ENCODE data around the gene UBR3.

Gene UBR3

GRCh38 chr2:169961911-169962310 lies 134.7 kb downstream of the UBR3 start:
- no peak for DNase-seq

DNA sequence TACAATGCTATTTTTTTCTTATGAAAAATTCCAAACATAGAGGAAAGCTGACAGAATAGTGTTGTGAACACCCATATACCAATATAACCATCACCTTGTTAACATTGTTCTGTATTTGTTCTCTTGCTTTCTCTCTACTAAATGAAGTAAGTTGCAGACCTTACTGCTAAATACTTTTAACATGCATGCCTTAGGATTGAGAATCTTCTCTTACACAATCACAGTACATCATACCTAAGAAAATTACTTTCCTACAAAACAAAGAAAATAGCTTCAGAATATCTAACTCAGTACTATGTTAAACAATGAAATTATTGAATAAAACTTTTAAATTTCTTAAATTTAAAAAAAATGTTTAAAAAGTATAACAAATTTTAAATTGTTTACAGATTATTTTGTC lies 136.5 kb downstream of the UBR3 start:
- DNase-seq, result no peak

DNA sequence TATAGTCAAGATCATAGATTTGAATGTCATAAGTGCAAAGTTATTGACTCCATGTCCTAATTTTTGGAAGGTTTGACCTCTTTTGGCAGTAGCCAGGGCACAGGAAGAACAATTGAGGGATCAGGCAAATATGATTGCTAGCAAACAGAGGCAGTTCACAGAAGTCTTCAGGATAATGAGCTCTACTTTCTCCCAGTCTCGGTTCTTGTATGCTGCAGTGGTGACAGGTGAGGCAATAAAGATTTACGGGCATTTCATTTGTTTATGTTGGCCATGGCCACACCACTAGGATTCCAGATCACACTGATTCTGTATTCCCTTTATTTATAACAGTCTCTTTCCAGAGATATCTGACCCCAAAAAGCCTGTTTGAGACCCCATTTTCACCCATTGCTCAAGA lies 137.5 kb downstream of the UBR3 start:
- no peak for DNase-seq

DNA sequence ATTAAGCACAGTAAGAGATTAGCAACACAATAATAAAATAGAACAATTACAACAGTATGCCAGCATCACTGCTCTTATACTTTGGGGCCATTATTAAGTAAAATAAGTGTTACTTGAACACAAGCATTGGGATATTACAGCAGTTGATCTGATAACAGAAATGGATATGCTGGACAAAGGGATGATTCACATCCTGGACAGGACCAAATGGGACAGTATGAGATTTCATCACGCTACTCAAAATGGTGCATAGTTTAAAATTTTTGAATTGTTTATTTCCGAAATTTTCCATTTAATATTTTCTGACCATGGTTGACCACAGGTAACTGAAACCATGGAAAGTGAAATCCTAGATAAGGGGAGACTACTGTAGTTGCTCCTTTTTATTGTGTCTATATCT lies 138.2 kb downstream of the UBR3 start:
- DNase-seq, result no peak

GRCh38 chr2:169966454-169966853 lies 139.2 kb downstream of the UBR3 start:
- DNase-seq, result no peak

DNA sequence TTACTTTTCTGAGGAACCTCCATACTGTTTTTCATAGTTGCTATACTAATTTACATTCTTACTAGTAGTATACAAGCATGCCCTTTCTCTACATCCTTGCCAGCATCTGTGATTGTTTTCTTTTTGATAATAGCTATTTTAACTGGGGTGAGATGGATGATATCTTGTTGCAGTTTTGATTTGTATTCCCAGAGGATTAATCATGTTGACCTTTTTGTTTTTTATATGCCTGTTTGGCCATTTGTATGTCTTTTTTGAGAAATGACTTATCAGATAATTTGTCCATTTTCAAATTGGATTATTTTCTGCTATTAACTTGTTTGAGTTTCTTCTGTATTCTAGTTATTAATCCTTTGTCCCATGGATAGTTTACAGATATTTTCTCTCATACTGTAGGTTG lies 141.5 kb downstream of the UBR3 start:
- DNase-seq, result no peak

- DNase-seq, result no peak
Measured at GRCh38 chr2:169975221-169975620, 148.0 kb downstream of the UBR3 start.

- DNase-seq, result no peak
Measured at GRCh38 chr2:169976335-169976851, 149.1 kb downstream of the UBR3 start.

GRCh38 chr2:169977530-169977929 lies 150.3 kb downstream of the UBR3 start:
- no peak for DNase-seq

DNA sequence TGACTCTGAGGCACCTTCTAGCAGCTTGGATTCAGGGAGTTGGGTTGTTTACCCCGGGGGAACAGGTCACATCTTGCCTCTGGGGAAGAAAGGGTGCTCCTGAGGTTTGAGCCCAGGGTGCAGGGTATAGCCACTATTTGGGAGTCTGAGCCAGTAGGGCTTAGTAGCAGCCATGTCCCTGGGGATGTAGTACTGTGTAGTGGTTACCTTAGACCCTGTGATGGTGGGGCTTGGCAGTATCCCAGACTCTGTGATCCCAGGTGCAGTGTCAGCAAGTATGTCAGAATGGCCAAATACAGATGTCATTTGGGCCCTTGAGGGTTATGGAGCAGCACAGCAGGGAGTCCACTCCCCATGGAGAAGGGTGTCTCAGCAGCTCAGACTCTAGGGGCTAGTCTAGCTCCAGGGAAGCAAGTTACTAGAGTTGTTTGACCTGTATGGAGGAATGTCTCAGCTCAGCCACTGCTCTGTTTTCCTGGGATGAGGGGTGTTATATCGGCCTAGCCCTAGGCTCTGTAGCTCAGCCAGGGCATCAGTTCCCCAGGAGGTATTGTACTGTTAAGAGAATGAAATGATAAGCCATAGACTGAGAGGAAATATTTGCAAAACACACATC lies 151.3 kb downstream of the UBR3 start:
- no peak for DNase-seq

DNA sequence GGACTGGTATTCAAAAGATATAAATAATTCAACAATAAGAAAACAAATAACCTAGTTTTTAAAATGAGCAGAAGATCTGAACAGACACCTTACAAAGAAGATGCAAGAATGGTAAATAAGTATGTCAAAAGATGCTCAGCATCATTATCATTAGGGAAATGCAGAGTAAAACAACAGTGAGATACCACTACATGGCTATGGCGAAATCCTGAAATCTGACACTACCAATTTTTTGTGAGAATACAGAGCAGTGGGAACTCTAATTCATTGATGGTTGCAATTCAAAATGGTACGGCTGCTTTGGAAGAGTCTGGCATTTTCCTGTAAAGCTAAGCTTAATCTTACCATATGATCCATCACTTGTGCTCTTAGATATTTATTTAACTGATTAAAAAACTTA lies 151.8 kb downstream of the UBR3 start:
- no peak for DNase-seq

GRCh38 chr2:169980001-169980400 lies 152.7 kb downstream of the UBR3 start:
- no peak for DNase-seq

- DNase-seq, result no peak
Measured at GRCh38 chr2:169980643-169981042, 153.4 kb downstream of the UBR3 start.

GRCh38 chr2:169982929-169983328 lies 155.7 kb downstream of the UBR3 start:
- DNase-seq, result no peak

DNA sequence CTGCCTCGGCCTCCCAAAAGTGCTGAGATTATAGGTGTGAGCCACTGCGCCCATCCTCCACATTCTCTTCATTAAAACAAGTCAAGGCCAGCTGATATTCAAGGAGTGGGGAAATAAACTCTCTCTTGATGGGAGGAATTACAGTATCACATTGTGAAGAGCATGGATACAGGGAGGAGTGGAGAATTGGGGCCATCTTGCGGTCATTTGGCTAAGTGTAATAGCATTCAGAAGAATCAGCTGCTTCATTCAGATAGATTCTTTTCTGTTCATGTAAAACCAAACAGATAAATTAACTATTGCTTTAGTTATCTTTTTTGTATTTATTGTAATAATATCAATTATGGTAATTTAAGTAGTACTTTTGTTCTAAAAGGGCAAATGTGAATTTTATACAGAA lies 156.3 kb downstream of the UBR3 start:
- no peak for DNase-seq

DNA sequence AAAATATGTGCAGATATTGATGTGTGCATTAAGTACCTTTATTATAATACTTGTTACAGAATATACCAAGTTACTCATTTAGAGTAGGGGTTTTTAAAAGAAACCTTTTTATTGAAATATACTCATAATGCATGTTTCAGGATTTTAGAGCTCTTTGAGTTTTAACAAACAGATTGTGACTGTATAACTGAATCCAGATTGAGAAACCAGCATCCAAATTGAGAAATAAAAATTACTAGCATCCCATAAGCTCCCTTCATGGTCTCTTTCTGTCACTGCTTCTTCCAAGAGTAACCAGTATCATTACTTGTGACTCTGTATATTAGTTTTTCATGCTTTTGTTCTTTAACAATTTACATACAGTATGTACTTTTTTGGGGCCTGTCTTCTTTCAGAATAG lies 156.9 kb downstream of the UBR3 start:
- no peak for DNase-seq

GRCh38 chr2:169994752-169995151 lies 167.5 kb downstream of the UBR3 start:
- no peak for DNase-seq

DNA sequence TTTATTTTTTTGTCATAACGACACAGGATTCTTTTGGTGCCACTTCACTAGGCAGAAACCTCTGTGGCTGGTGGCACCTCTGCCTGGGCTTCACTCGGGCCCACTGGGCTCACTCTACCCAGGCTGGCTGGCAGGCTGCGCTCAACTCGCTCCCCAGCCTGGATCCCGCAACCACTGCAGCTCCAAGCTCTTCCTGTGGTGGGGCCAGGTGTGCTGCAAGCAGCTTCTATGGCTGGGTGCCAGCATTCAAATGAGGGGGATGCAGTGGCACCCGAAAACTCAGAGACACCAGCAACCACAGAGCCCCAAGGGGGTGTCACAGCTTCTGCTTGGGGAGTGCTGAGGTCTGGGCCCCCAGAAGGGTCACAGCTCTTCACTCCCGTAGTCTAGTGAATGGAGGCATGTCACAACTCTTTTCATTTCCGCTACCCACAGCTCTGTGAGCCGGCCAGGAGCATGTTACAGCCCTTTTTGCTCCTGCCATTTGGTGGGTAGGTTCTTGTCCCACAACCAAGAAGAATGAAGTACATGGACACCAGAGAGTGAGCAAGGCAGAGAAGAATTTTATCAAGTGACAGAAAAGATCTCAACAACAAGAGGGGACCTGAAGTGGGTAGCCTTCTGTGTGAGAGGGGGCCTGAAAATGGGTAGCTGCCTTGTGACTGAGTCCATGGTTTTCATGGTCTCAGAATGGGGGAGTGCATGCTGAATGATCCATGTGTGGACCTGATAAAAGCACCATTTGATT lies 170.1 kb downstream of the UBR3 start:
- DNase-seq, result no peak

GRCh38 chr2:169999054-169999453 lies 171.8 kb downstream of the UBR3 start:
- no peak for DNase-seq

DNA sequence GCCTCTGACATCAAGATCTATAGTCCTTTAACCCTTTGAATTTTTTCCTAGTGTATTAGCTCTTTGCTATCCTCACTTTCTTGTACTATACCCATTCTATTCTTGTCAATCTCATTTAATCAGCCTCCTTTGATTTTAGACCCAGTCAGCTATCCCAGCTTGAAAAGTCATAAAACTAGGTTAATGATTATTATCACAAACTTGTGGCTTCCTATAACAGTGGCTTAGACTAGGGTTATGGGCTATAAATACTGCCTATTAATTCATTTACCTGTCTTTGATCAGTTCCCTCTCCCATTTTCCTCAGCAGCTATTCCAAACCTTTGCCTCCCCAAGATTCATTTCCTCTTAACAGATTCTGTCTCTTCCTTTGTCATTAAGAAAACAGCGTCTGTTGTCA lies 174.8 kb downstream of the UBR3 start:
- no peak for DNase-seq

GRCh38 chr2:170005702-170006101 lies 178.4 kb downstream of the UBR3 start:
- no peak for DNase-seq

DNA sequence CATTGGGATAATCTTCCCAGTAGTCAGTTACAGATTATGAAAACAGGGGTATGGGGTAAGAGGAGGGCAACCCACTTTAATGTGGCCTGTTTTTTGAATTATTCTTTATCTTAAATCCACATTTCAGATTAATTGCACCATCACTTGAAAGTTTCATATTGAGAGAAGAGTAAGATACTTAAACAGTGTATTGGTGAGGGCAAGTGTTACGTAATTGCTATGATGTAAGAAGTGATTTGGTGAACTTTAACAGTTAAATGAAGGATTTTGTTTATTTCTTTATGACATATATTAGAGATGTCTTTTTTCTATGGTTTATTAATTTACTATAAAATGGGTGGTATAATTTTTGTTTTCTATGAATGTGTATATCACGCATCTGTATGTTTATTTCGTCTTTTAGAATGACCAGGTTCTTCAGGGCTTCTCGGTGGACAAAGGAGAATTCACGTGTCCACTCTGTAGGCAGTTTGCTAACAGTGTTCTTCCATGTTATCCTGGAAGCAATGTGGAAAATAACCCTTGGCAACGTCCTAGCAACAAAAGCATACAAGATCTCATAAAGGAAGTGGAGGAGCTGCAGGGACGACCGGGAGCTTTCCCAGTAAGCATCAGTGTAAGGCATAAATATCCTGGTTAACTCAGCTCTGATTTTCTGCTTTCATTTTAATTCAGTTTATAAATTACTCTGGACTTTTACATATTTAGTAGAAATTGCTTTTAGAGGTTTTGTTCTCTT lies 179.5 kb downstream of the UBR3 start:
- no peak for DNase-seq

GRCh38 chr2:170009209-170009608 lies 182.0 kb downstream of the UBR3 start:
- DNase-seq, result no peak

DNA sequence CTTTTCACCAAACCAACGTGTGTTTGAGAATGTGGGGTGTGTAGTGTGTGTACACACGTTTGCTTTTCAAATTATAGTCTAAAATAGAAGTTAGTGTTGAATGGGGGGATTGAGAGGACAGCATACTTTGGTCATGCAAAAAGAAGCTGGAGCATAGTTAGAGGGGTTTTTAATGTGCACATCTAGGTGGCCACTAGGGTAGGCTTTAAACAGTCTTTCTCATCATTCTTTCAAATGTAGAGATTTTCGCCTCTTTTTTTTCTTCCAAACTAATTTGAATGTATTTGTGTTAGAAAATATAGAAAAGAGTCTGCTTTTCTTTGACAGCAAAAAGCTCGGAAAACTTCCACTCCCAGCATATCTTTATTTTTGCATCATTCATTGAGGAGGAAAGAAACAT lies 185.5 kb downstream of the UBR3 start:
- DNase-seq, result no peak

All from activated CD4-positive, alpha-beta T cell treated with anti-CD3 and anti-CD28 coated beads, Interleukin-2, amount 50 U/mL, for 16 hours (primary cell).